H1 (cell line): ENCODE results near the gene FGF18. TPM values are rescaled to one million over a fixed set of nuclear protein-coding genes. Genes with fewer than 3 reads are reported as not detected.

Source experiments
- BCL11A ChIP-seq, 2 experiments: IDR thresholded peaks; one replicate each; pipeline ENCODE4 v1.6.1; 2011; ENCODE audit warnings: low read depth in 2 of 2, low read length in 2 of 2, mild to moderate bottlenecking in 2 of 2
- CHD1 ChIP-seq: IDR thresholded peaks from 2 replicates; pipeline ENCODE4 v1.6.1; 2012; ENCODE audit warnings: low read depth, low read length, improper control_type of control experiment
- CREB1 ChIP-seq: IDR thresholded peaks from 2 replicates; pipeline ENCODE4 v1.6.1; 2012; ENCODE audit warnings: inconsistent platforms
- EZH2 ChIP-seq: fragments of 200-600 bp; sonication (generic); IDR thresholded peaks from 2 replicates; pipeline ENCODE4 v1.7.1; 2012; ENCODE audit warnings: low read depth, mild to moderate bottlenecking, moderate library complexity, low read length, inconsistent platforms; ENCODE audit not compliant: severe bottlenecking
- KDM1A ChIP-seq: fragments of 200-600, 300-600 bp; sonication (generic); IDR thresholded peaks from 2 replicates; pipeline ENCODE4 v1.7.1; 2016; ENCODE audit warnings: mild to moderate bottlenecking, low read length, borderline replicate concordance
- PHF8 ChIP-seq: fragments of 200-600 bp; sonication (generic); conservative IDR thresholded peaks from 2 replicates; pipeline ENCODE4 v1.7.1; 2012; ENCODE audit warnings: low read depth, mild to moderate bottlenecking, inconsistent platforms, low read length, moderate library complexity
- POLR2A ChIP-seq, 2 experiments: IDR thresholded peaks; 1 replicate in 1 of 2; 2 replicates in 1 of 2; pipeline ENCODE4 v1.6.1; 2011; ENCODE audit warnings: low read depth in 2 of 2, low read length in 2 of 2, mild to moderate bottlenecking in 2 of 2; ENCODE audit errors: control extremely low read depth in 1 of 2
- SIX5 ChIP-seq: IDR thresholded peaks from 2 replicates; pipeline ENCODE4 v1.6.1; 2011; ENCODE audit warnings: mild to moderate bottlenecking, low read depth, low read length
- SP2 ChIP-seq: IDR thresholded peaks from 2 replicates; pipeline ENCODE4 v1.6.1; 2012; ENCODE audit warnings: mild to moderate bottlenecking, low read length, inconsistent platforms
- YY1 ChIP-seq: IDR thresholded peaks from 2 replicates; pipeline ENCODE4 v1.6.1; 2011; ENCODE audit warnings: low read depth, mild to moderate bottlenecking, low read length
- polyA plus RNA-seq, 7 experiments: library from polyadenylated mRNA; depleted of rRNA in 3 of 7; stranded (reverse) in 5 of 7; unstranded in 2 of 7; fragments of >200 nt in 5 of 7; fragments of 200-250 nt in 2 of 7; gene quantifications; 1 replicate in 5 of 7; 2 replicates in 1 of 7; 4 replicates in 1 of 7; pipeline versions ENCODE4 v1.2.1 to v1.2.3, GENCODE V29; 2011 to 2013; ENCODE audit warnings: missing spikeins in 2 of 7, mixed read lengths in 2 of 7
- total RNA-seq: library from RNA; stranded (reverse); fragmentation: NEBNext Ultra II Directional; extraction: Animal tissue kit (Norgen Biotek cat#: 25700); gene quantifications from 2 replicates; pipeline ENCODE4 v1.2.1, GENCODE V29; 2021
- TF ChIP-seq, protein P1 (sequence below): fragments of 300-600 bp; sonication (generic); IDR thresholded peaks from 2 replicates; pipeline ENCODE4 v1.7.1; 2012; ENCODE audit warnings: low read length, moderate library complexity, mild to moderate bottlenecking, inconsistent platforms; ENCODE audit not compliant: insufficient replicate concordance
- TF ChIP-seq, protein P2 (sequence below): IDR thresholded peaks from 2 replicates; pipeline ENCODE4 v1.6.1; 2011; ENCODE audit warnings: low read depth, mild to moderate bottlenecking, low read length; ENCODE audit not compliant: insufficient read depth

The FGF18 gene
- total and polyA plus RNA-seq, 2 of the 8 experiments (the other 6 are each of a cell fraction or from before 2014, with no cell fraction given) = 0.54 to 1.3 TPM

DNA sequence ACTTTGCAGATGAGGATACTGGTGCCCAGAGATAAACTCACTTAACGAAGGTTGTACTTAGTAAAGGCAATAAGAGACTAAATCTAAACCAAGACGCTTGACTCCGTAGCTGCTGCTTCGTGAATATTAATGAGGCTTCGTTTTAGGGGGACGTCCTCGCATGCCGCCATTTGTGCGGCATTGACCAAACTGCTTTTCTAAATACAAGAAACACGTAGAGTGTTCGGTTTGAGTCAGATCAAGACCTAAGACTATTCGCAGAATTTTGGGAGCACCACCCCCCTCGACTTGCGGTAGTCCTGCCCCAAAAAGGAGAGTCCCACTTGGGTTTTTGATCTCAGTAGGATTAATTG is 30.7 kb upstream of the FGF18 start (continued):
- TF ChIP-seq, protein P1, sequence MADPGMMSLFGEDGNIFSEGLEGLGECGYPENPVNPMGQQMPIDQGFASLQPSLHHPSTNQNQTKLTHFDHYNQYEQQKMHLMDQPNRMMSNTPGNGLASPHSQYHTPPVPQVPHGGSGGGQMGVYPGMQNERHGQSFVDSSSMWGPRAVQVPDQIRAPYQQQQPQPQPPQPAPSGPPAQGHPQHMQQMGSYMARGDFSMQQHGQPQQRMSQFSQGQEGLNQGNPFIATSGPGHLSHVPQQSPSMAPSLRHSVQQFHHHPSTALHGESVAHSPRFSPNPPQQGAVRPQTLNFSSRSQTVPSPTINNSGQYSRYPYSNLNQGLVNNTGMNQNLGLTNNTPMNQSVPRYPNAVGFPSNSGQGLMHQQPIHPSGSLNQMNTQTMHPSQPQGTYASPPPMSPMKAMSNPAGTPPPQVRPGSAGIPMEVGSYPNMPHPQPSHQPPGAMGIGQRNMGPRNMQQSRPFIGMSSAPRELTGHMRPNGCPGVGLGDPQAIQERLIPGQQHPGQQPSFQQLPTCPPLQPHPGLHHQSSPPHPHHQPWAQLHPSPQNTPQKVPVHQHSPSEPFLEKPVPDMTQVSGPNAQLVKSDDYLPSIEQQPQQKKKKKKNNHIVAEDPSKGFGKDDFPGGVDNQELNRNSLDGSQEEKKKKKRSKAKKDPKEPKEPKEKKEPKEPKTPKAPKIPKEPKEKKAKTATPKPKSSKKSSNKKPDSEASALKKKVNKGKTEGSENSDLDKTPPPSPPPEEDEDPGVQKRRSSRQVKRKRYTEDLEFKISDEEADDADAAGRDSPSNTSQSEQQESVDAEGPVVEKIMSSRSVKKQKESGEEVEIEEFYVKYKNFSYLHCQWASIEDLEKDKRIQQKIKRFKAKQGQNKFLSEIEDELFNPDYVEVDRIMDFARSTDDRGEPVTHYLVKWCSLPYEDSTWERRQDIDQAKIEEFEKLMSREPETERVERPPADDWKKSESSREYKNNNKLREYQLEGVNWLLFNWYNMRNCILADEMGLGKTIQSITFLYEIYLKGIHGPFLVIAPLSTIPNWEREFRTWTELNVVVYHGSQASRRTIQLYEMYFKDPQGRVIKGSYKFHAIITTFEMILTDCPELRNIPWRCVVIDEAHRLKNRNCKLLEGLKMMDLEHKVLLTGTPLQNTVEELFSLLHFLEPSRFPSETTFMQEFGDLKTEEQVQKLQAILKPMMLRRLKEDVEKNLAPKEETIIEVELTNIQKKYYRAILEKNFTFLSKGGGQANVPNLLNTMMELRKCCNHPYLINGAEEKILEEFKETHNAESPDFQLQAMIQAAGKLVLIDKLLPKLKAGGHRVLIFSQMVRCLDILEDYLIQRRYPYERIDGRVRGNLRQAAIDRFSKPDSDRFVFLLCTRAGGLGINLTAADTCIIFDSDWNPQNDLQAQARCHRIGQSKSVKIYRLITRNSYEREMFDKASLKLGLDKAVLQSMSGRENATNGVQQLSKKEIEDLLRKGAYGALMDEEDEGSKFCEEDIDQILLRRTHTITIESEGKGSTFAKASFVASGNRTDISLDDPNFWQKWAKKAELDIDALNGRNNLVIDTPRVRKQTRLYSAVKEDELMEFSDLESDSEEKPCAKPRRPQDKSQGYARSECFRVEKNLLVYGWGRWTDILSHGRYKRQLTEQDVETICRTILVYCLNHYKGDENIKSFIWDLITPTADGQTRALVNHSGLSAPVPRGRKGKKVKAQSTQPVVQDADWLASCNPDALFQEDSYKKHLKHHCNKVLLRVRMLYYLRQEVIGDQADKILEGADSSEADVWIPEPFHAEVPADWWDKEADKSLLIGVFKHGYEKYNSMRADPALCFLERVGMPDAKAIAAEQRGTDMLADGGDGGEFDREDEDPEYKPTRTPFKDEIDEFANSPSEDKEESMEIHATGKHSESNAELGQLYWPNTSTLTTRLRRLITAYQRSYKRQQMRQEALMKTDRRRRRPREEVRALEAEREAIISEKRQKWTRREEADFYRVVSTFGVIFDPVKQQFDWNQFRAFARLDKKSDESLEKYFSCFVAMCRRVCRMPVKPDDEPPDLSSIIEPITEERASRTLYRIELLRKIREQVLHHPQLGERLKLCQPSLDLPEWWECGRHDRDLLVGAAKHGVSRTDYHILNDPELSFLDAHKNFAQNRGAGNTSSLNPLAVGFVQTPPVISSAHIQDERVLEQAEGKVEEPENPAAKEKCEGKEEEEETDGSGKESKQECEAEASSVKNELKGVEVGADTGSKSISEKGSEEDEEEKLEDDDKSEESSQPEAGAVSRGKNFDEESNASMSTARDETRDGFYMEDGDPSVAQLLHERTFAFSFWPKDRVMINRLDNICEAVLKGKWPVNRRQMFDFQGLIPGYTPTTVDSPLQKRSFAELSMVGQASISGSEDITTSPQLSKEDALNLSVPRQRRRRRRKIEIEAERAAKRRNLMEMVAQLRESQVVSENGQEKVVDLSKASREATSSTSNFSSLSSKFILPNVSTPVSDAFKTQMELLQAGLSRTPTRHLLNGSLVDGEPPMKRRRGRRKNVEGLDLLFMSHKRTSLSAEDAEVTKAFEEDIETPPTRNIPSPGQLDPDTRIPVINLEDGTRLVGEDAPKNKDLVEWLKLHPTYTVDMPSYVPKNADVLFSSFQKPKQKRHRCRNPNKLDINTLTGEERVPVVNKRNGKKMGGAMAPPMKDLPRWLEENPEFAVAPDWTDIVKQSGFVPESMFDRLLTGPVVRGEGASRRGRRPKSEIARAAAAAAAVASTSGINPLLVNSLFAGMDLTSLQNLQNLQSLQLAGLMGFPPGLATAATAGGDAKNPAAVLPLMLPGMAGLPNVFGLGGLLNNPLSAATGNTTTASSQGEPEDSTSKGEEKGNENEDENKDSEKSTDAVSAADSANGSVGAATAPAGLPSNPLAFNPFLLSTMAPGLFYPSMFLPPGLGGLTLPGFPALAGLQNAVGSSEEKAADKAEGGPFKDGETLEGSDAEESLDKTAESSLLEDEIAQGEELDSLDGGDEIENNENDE = no peak
- no peak for TF ChIP-seq SIX5
- no peak for TF ChIP-seq PHF8
- TF ChIP-seq CREB1 = no peak
- peak in 1 of 2 experiments; percentile 53; a peak in 1 of 3 replicates for TF ChIP-seq POLR2A (IDR thresholded peaks at IDR 0.05; ENCODE audit: control extremely low read depth in 1 of 2, low read depth in 2 of 2, low read length in 2 of 2)
- TF ChIP-seq SP2 = no peak
- no peak for TF ChIP-seq BCL11A (IDR thresholded peaks at IDR 0.05; ENCODE audit: low read depth in 2 of 2, low read length in 2 of 2)
- peak; percentile 33; the same call in 1 of the 2 replicates for TF ChIP-seq YY1
- TF ChIP-seq CHD1 = no peak
- TF ChIP-seq, protein P2, sequence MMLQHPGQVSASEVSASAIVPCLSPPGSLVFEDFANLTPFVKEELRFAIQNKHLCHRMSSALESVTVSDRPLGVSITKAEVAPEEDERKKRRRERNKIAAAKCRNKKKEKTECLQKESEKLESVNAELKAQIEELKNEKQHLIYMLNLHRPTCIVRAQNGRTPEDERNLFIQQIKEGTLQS = no peak
- no peak for TF ChIP-seq KDM1A
- no peak for TF ChIP-seq EZH2
